Astrocyte (in vitro differentiated cells and primary cell): ENCODE results near the gene FAM168B.

Experiments
- CTCF ChIP-seq: IDR thresholded peaks from 2 replicates; pipeline ENCODE4 v1.5.1; 2011; ENCODE audit warnings: low read depth, mild to moderate bottlenecking, inconsistent platforms, low read length, moderate library complexity; ENCODE audit not compliant: insufficient read depth
- EZH2 ChIP-seq: IDR thresholded peaks from 2 replicates; pipeline ENCODE4 v1.6.1; 2012; ENCODE audit warnings: mild to moderate bottlenecking, low read length, inconsistent platforms; ENCODE audit not compliant: insufficient read depth

GRCh38 chr2:131123192-131123591 lies 29.9 kb upstream of the FAM168B start:
- TF ChIP-seq CTCF = no peak
- TF ChIP-seq EZH2 = no peak
